NK-92 treated with Interleukin-12 subunit alpha and Interleukin-12 subunit beta, amount 100 ng/mL, for 24 hours (cell line): ENCODE measurements around the gene DGKH.
"Not testable (repeated sequence)": the region's sequence is repeated elsewhere in the genome, so short reads cannot be mapped to it uniquely, and the experiment has no call there.

Experiments used
- DNase-seq: peaks from one replicate; lab custom pipeline; 2025; lab: John Stamatoyannopoulos, UW

DGKH gene

DNA sequence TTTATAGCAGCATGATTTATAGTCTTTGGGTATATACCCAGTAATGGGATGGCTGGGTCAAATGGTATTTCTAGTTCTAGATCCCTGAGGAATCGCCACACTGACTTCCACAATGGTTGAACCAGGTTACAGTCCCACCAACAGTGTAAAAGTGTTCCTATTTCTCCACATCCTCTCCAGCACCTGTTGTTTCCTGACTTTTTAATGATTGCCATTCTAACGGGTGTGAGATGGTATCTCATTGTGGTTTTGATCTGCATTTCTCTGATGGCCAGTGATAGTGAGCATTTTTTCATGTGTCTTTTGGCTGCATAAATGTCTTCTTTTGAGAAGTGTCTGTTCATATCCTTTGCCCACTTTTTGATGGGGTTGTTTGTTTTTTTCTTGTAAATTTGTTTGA lies 114.9 kb downstream of the DGKH start:
- not testable (repeated sequence) for DNase-seq

DNA sequence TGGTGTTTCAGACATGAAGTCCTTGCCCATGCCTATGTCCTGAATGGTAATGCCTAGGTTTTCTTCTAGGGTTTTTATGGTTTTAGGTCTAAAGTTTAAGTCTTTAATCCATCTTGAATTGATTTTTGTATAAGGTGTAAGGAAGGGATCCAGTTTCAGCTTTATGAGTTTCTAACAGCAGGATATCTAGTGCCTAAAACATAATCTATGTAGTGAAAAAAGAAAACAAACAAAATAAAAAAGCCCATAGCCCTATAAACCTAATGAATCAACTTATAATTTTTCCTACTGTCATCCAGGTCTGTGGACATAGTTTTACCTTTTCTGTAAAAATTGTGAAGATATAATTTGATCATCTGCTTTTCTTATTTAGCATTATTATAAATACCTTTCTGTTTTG lies 115.5 kb downstream of the DGKH start:
- not testable (repeated sequence) for DNase-seq

DNA sequence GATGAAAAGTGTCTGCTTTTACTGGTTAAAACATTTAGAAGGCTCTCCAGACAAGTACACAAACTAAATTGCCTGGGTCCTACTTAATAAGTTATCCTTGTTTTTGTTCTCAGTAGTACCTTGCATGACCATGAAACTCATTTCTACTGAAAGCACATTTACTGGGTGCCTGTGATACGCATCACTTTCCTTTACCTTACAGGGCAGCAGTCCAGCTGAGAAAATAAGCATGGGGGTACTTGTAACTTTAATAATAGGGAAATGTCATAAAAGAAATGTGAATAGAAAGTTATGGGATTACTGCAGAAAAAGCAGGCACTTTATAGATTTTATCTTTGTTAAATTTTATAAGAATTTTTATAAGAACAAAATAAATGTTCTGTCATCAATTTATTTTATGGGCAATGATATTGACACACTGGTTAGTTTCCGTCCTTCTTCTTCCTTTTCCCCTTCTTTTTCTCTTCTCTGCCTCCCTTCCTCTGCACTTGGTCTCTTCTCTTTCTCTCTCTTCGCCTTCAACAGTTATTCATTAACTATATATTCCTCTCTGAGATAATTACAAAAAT lies 116.2 kb downstream of the DGKH start:
- DNase-seq, result no peak

DNA sequence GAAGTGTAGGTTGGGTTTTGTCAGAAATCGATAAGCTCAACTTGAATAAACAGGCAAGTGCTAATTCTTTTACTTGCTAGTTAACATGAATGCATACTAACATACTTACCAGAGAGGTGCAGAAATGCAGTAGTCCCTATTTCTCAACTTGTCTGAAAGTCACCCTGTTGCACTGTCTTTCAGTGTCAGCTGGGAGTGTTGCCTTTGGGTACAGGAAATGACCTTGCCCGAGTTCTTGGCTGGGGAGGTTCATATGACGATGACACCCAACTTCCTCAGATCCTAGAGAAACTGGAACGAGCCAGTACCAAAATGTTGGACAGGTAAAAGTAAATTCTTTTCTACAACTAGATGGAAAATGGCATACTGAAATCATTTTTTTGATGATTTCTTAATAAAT lies 120.0 kb downstream of the DGKH start:
- DNase-seq, result no peak

DNA sequence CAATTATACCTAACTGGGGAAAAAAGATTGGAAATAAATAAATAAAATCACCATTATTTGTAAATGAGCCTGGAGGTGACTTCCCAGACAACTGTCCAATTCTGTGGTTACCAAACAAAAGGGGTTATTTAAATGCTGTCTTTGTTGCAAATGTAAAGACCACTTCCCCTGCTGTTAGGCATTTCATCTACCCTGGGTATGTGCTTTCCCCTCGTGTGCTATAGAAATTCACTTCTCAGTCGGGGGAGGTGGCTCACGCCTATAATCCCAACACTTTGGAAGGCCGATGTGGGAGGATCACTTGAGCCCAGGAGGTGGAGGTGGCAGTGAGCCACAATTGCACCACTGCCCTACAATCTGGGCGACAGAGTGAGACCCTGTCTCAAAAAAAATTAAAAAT lies 121.6 kb downstream of the DGKH start:
- no peak for DNase-seq

DNA sequence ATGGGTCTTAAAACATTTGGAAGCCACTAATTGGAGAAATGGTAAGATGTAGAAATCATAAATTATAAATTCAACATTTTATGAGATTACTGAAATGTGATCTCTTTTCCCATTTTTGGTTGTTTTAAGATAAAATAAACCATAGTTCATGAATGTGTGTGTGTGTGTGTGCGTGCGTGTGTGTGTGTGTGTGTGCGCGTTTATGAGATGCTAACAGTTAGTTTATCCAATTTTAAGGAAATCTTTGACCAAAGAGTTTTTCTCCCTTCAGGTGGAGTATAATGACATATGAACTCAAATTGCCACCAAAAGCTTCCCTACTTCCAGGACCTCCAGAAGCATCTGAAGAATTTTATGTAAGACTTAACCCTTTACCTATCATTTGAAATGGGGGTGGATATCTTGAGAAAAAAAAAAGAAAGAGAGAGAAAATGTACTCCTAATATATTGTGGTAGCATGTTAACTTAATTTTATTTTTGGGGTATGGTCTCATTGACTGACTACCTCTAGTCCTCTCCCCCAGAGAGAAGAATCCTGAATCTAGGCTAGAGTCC lies 125.4 kb downstream of the DGKH start:
- DNase-seq, result no peak

DNA sequence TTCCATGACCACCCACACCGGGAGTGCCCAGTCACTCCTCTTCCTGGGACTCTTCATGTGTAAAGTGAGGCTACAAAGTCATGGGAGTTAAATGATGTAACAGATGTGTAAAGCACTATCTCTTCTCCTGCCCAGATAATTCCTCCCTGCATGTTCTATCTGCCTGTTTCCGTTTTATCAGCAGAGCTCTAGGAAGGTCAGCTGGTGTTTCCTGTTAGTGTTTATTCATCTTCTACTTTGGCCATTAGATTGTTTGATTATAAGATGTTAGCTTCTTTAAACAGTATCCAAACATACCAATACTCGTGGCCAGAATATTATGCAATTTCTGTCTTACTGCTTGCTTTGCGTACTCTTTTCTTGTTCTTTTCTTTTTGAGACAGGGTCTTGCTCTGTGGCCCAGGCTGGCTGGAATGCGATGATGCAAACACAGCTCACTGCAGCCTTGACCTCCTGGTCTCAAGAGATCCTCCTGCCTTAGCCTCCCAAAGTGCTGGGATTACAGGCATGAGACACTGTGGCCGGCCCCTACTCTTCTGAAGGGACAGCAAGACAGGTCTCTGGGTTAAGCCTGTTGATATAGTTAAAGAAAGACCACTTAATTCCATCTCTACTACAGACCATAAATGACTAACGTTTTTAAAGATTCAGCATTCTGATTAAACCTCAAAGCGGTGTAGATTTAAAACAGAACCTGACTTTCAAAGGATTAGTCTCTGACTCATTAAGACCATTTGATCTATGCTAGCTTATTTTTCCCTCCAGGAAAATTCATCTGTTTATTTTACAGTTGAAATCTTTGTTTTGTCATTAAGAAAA lies 126.1 kb downstream of the DGKH start:
- DNase-seq, result no peak

DNA sequence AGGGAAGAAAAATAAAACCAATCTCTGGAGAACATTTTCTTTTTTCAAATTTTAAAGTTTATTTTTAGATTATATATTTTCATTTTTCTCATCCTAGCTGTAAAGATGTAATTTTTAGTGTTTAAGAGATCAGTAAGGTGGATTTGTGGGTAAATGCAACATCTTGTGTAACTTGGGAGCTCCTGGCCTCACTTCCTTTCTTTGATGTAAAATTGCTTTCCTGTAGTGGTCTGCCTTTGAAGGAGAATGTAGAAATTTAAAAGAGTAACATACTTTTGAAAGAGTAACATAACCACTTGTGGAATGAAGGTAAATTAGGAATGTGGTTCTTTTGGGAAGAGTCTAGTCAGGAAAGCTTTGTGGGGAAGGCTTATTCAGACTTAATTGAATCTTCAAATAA lies 127.8 kb downstream of the DGKH start:
- no peak for DNase-seq

DNA sequence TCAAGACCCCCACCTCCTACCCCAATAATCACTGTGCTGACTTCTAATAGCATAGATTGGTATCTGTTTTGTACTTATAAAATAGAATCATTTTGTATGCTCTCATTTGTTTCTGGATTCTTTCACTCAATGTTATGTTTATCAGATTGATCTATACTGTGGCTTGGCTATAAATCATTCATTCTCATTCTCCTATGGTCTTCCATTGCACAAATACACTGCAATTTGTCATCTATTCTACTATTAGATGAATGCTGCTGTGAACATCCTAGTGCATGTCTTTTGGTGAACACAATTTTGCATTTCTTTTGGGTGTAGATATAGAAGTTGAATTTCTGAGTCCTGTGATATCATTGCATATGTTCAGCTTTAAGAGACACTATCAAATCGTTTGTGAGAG lies 128.7 kb downstream of the DGKH start:
- DNase-seq, result no peak

DNA sequence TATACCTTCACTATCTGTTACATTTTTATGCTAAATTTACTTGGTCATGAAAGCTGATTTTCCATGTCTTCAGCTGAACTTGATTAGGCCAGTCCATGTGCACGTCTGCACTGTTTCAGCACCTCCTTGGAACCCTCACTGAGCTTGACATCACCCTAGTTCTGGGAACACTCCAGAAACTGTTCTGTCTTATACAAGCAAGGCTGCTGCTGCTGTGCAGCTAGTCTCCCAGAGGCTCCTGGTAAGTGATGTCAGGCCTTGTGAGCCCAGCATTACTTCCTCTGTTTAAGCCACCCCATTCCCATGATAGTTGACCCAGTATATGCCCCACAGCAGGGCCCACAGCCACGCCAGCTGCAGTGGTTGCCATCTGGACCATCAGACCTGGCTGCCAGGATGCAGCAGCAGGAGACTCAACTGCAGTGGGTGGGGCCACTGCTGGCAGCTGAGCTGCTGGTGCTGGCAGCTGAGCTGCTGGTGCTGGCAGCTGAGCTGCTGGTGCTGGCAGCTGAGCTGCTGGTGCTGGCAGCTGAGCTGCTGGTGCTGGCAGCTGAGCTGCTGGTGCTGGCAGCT lies 133.0 kb downstream of the DGKH start:
- no peak for DNase-seq

DNA sequence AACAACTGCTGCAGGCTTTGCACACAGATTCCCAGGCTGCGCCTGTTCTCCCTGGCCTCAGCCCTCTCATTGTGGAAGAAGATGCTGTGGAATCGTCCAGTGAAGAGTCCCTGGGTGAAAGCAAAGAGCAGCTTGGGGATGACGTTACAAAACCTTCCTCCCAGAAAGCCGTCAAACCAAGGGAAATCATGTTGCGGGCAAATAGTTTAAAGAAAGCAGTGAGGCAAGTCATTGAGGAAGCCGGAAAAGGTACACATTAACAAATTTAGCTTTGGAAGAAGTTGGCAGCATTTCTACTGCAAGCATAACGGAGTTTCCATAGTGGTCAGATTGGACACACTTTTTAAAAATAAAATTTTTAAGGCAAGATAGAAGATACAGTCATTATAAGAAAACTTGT lies 140.6 kb downstream of the DGKH start:
- no peak for DNase-seq

DNA sequence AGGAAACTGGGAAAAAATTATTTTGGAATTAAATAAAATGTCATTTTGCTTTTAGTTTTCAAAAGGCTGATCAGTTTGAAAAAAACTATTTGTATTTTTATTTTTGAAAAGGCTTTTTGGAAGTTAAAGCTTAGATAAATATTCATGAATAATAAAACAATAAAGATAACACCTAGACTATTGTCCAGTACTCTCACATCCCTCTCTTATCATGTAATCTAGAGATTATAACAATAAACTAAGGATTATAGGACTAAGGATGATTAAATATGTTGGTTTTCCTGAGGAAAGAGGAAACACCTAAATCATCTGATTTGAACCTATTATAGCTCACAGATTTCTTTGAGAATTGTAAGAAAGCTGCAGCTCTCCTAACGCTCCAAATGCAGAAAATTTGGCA lies 142.1 kb downstream of the DGKH start:
- no peak for DNase-seq

DNA sequence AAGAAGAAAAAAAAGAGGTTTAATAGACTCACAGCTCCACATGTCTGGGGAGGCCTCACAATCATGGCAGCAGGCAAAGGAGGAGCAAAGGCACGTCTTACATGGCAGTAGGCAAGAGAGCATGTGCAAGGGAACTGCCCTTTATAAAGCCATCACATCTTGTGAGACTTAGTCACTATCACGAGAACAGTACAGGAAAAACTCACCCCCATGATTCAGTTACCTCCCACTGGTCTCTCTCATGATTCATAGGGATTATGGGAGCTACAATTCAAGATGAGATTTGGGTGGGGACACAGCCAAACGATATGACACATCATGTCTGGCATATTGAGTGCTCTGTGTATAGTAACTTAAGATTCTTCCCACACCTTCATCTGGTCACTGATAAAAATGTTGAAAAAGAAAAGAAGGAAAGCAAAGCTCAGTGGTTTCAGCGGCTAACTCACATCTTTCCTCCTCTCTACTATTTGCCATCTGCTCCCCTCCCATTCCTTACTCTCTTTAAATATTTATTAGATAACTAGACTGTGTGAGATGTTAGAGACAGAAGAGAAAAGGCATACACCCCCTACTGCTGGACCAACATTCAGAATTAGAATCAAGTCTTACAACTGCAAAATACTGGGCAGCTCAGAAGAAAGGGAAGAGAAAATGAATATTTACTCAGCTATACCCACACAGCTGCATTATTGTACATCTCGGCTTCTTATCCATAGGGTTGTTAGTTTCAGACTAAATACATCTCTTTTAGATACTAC lies 163.4 kb downstream of the DGKH start:
- DNase-seq, result no peak

DNA sequence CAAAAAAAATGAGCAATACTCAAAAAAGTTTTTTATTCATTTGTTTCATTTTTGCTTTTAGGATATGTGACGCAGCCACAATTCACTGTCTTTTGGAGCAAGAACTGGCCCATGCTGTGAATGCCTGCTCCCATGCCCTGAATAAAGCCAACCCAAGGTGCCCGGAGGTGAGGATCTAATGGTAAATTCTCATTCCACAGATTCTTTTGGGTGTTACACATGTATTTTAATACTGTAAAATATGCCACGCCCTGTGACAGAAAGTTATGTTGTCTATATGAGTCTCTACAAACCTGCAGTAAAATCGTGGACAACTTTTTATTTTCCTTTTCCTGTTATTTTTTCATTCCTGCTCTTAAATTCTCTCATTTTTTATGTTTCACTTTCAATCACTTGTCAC lies 166.0 kb downstream of the DGKH start:
- DNase-seq, result no peak

DNA sequence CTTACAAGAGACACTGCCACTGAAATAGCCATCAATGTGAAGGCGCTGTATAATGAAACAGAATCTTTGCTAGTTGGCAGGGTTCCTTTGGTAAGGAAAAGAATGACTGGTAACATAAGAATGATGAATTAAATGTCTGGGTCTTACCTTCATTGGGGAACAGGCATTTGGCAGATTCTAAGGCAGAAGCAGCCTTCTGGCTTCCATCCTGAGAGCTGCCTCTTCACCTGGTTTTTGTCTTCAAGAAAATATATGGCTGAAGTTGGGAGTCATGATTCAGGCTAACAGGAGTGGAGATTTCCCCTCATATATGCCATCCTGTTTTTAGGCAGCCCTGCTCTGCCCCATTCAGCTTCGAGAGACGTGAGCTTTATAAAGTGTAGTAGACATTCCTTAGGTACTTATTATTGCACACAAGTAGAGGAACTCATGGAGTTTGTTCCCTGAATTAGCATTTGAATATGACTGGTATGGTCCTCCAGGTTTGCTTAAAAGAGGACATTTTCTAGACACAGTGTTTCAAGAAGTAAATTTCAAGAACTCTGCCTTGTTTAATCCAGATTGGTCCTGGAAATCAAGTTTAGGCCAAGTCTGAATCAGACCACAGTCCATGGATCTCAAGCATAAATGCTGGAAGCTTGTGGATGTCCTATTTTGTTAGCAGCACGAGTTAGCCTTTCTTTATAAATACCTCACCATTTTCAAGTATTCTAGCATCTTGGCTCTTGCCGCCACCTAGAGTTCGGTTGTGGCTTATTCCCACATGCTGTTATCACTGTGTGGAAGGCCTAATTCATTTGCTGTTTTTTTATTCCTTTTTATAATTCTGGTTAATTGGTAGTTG lies 167.4 kb downstream of the DGKH start:
- no peak for DNase-seq

DNA sequence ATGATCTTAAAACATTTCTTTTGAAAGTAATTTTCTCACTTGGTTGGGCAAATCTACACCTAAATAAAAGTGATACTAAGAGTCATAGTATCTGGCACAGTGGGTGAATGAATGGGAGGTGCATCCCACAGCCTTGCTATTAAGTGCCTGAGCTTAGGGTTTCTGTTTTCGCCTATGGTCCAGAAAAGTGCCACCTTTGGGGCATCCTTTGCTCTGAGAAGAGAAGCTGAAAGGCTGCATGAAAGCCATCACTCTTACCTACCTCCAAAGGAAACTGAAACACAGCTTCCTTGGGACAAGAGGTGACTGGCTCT lies 167.9 kb downstream of the DGKH start:
- DNase-seq, result no peak

DNA sequence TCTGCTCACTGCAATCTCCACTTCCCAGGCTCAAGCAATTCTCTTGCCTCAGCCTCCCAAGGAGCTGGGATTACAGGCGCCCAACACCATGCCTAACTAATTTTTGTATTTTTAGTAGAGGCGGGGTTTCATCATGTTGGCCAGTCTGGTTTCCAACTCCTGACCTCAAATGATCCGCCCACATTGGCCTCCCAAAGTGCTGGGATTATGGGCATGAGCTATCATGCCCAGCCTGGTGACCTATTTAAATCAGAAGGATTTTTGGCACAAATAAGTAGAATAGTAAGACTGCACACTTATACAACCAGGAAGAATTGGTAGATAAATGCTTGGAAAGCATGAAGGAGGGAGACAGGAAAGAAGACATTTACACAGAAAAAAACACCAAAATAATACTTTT lies 170.1 kb downstream of the DGKH start:
- no peak for DNase-seq

DNA sequence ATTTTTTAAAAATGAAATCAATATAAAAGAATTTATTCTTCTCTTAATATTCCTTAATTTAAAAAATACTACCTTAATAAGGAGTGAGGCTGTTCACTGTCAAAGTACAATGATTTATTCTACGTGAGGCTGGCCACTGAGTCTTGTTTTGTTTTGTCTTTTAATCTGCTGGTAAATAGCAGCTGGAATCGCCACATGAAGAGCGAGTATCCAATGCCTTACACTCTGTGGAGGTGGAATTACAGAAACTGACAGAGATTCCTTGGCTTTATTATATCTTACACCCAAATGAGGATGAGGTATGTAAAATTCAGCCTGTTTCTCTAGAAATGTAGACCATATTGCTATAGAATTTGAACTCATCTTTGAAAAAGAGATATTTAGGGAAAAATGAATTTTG lies 170.6 kb downstream of the DGKH start:
- no peak for DNase-seq

DNA sequence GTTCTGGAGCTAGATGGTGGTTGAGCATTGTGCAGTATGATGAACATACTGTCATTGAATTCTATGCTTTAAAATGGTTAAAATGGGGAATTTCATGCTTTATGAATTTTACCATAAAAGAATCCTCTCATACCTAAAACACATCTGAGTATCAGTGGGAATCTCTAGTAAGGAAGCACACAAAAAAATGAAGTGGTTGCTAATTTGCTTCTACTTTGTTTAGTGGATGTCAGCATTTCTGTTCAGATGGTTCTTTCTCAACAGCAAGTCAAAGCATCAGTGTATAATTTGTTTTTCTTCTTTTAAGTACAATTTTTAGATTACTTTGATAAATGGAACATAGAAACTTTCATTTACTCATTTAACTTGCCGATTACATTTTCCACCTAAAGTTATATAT lies 171.4 kb downstream of the DGKH start:
- no peak for DNase-seq

DNA sequence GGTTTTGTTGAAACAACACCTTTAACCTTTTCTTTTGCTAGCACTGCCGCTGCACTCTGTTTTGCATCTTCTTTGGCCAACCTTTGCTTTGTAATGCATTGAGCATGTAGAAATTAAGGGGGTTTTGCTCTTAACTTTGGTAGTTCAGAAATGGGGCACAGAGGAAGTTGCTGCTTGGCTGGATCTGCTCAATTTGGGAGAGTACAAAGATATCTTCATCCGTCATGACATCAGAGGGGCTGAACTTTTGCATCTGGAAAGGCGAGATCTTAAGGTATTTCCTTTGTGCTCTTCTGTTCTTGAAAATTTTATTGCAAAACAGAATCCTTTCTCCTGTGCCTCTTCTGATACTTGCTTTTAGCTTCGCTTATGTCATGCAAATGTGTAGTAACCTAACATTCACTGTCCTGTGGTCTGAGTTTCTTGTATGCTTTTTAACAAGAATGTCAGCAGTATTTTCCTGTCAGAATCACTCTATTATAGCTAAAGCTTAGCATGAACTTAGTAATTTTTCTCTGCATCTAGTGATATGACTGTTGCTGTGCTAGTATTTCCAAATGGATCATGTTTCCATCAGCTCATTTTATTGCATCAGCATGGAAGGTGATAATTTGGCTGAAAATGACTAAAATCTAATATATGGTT lies 172.8 kb downstream of the DGKH start:
- no peak for DNase-seq

DNA sequence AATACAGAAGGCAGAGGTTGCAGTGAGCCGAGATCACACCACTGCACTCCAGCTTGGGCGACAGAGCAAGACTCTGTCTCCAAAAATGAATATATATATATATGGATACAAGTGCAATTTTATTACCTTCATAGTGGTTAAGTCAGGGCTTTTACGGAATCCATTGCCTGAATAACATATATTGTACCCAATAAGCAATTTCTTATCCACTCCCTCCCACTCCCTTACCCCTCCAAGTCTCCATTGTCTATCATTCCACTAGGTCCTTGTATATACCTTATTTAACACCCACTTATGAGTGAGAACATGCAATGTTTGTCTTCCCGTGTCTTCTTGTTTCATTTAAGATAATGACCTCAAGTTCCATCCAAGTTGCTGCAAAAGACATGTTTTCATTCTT lies 175.2 kb downstream of the DGKH start:
- DNase-seq, result no peak
